Measurements from ENCODE around the gene C2orf74. TPM values are rescaled to one million over a fixed set of nuclear protein-coding genes. Genes with fewer than 3 reads are reported as not detected.

The C2orf74 gene
- total RNA-seq, 2 experiments from 2014 or later, result 11.7 to 12.6 TPM

Other genes with a start within 250 kb of the C2orf74 start
- 10 to 100 TPM; 18.5 to 20.0 TPM for gene PEX13, start 144.5 kb upstream of the C2orf74 start, total RNA-seq
- gene PUS10, start 143.9 kb upstream of the C2orf74 start, total RNA-seq, result 1 to 10 TPM; 9.5 to 9.7 TPM
- 1 to 10 TPM; 1.7 TPM for gene SANBR, start 96.3 kb upstream of the C2orf74 start, total RNA-seq

All from activated naive CD8-positive, alpha-beta T cell treated with anti-CD3 and anti-CD28 coated beads for 36 hours (primary cell).